ENCODE results near the gene USP24.

DNA sequence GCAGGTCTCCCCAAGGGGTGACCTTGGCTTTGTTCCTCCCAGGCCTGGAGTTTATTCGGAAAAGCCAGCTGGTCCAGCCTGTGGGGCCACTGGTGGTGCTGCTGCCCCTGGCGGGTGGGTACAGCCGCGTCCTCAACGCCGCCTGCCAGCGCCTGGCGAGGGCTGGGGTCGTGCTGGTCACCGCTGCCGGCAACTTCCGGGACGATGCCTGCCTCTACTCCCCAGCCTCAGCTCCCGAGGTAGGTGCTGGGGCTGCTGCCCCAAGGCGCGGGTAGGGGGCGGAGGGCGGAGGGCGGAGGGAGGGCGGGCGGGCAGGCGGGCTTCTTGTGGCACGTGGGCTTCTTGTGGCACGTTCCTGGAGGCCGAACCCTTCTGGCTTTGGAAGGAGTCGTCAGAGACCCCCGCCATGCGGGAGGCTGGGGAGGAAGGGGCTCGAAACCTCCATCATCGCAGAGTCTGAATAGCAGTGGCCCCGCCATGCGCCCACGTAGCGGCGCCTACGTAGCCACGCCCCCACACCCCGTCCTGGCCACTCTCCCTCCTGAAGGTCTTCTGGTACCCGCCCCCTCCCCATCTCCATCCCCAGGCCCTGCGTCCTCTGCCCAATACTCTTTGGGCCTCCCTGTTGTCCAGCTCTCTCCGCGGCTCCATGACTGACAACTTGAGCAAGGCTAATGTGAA, 159.1 kb downstream of the USP24 start:
- no peak for TF ChIP-seq EZH2 (IDR thresholded peaks at IDR 0.05; ENCODE audit: borderline replicate concordance, insufficient read depth, low read length, poor library complexity, severe bottlenecking)
- TF ChIP-seq, protein P1, sequence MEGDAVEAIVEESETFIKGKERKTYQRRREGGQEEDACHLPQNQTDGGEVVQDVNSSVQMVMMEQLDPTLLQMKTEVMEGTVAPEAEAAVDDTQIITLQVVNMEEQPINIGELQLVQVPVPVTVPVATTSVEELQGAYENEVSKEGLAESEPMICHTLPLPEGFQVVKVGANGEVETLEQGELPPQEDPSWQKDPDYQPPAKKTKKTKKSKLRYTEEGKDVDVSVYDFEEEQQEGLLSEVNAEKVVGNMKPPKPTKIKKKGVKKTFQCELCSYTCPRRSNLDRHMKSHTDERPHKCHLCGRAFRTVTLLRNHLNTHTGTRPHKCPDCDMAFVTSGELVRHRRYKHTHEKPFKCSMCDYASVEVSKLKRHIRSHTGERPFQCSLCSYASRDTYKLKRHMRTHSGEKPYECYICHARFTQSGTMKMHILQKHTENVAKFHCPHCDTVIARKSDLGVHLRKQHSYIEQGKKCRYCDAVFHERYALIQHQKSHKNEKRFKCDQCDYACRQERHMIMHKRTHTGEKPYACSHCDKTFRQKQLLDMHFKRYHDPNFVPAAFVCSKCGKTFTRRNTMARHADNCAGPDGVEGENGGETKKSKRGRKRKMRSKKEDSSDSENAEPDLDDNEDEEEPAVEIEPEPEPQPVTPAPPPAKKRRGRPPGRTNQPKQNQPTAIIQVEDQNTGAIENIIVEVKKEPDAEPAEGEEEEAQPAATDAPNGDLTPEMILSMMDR (IDR thresholded peaks at IDR 0.05; ENCODE audit: poor library complexity, severe bottlenecking) = no peak
- TF ChIP-seq, protein P2, sequence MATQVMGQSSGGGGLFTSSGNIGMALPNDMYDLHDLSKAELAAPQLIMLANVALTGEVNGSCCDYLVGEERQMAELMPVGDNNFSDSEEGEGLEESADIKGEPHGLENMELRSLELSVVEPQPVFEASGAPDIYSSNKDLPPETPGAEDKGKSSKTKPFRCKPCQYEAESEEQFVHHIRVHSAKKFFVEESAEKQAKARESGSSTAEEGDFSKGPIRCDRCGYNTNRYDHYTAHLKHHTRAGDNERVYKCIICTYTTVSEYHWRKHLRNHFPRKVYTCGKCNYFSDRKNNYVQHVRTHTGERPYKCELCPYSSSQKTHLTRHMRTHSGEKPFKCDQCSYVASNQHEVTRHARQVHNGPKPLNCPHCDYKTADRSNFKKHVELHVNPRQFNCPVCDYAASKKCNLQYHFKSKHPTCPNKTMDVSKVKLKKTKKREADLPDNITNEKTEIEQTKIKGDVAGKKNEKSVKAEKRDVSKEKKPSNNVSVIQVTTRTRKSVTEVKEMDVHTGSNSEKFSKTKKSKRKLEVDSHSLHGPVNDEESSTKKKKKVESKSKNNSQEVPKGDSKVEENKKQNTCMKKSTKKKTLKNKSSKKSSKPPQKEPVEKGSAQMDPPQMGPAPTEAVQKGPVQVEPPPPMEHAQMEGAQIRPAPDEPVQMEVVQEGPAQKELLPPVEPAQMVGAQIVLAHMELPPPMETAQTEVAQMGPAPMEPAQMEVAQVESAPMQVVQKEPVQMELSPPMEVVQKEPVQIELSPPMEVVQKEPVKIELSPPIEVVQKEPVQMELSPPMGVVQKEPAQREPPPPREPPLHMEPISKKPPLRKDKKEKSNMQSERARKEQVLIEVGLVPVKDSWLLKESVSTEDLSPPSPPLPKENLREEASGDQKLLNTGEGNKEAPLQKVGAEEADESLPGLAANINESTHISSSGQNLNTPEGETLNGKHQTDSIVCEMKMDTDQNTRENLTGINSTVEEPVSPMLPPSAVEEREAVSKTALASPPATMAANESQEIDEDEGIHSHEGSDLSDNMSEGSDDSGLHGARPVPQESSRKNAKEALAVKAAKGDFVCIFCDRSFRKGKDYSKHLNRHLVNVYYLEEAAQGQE (IDR thresholded peaks at IDR 0.05; ENCODE audit: borderline replicate concordance) = no peak
- TF ChIP-seq POLR2AphosphoS5 (IDR thresholded peaks at IDR 0.05) = no peak
- no peak for TF ChIP-seq TAF1 (IDR thresholded peaks at IDR 0.05; ENCODE audit: low read depth)
- TF ChIP-seq EP300 (conservative IDR thresholded peaks at IDR 0.05; ENCODE audit: poor library complexity, severe bottlenecking) = no peak
- TF ChIP-seq MXI1 (conservative IDR thresholded peaks at IDR 0.05; ENCODE audit: poor library complexity, severe bottlenecking) = no peak
- no peak for TF ChIP-seq RAD21 (conservative IDR thresholded peaks at IDR 0.05)
- TF ChIP-seq SMC3 (conservative IDR thresholded peaks at IDR 0.05; ENCODE audit: poor library complexity) = no peak

All from neural cell (in vitro differentiated cells).